Transverse colon (tissue), 4 donors: Measurements from ENCODE around the gene POLR1D. TPM values are rescaled to one million over a fixed set of nuclear protein-coding genes. Genes with fewer than 3 reads are reported as not detected.

Experiments used
- DNase-seq: peaks from one replicate; pipeline ENCODE4 v3.0.0-alpha.2; 2019
- H3K27ac ChIP-seq, 4 donors: fragments of 200-600 bp; sonication (generic); 2 replicates each; pipeline ENCODE4 v1.5.1; 2016 to 2018; ENCODE audit warnings: inconsistent platforms in 4 of 4
- H3K27me3 ChIP-seq: fragments of 200-600 bp; sonication (generic); 2 replicates; pipeline ENCODE4 v1.5.1; 2017; ENCODE audit warnings: inconsistent platforms
- H3K36me3 ChIP-seq, 4 donors: fragments of 200-600 bp; sonication (generic); 2 replicates each; pipeline ENCODE4 v1.5.1; 2017 to 2019; ENCODE audit warnings: inconsistent platforms in 4 of 4
- H3K4me1 ChIP-seq, 4 donors: fragments of 200-600 bp; sonication (generic); 2 replicates each; pipeline ENCODE4 v1.5.1; 2017 to 2020; ENCODE audit warnings: inconsistent platforms in 4 of 4
- H3K4me3 ChIP-seq, 4 donors: fragments of 200-600 bp; sonication (generic); 1 replicate in 1 of 4; 2 replicates in 3 of 4; pipeline versions ENCODE4 v1.5.1 to v1.6.1; 2017 to 2019; ENCODE audit warnings: inconsistent platforms in 4 of 4
- H3K9me3 ChIP-seq, 2 donors: fragments of 200-600 bp; sonication (generic); 2 replicates each; pipeline ENCODE4 v1.5.1; 2017 to 2019; ENCODE audit warnings: inconsistent platforms in 2 of 2
- EP300 ChIP-seq: sonication (generic); formaldehyde crosslinking; IDR thresholded peaks from one replicate; pipeline ENCODE4 v1.6.1; 2017; ENCODE audit warnings: antibody characterized with exemption, low read depth
- POLR2A ChIP-seq: fragments of 450-650 bp; IDR thresholded peaks from one replicate; pipeline ENCODE4 v1.6.1; 2016; ENCODE audit warnings: antibody characterized with exemption, mild to moderate bottlenecking, moderate library complexity
- POLR2AphosphoS5 ChIP-seq, 3 donors: sonication (generic); formaldehyde crosslinking; IDR thresholded peaks; one replicate each; pipeline ENCODE4 v1.6.1; 2016; ENCODE audit warnings: antibody characterized with exemption in 3 of 3
- WGBS, 2 donors: methylation state at CpG; one replicate each; pipeline ENCODE4 v1.1.5; 2018; ENCODE audit warnings: low coverage in 1 of 2; 5-methylcytosine and 5-hydroxymethylcytosine counted together
- in situ Hi-C, 4 donors: fragments of 200-750 bp; cut with MboI; loops; one replicate each; pipeline versions ENCODE4 v1.15.0 to v1.15.1; 2017; ENCODE audit warnings: low sequenced_read_pairs in 3 of 4, low pct_ligation_motif_present in 1 of 4, low pct_unique_long_range_greater_than_20kb in 1 of 4
- intact Hi-C: fragments of 100-400 bp; cut with DNase I; formaldehyde crosslinking; loops from one replicate; pipeline ENCODE4 v1.15.1; 2023; ENCODE audit warnings: low total_unique reads
- total RNA-seq, 4 donors: library from RNA; depleted of rRNA; stranded (reverse); fragments of >200 nt; gene quantifications; one replicate each; pipeline ENCODE4 v1.1.0, GENCODE V29; 2016
- TF ChIP-seq, protein P1 (sequence below), 5 experiments: fragments of 200-600 bp in 3 of 5; fragments of 450-650 bp in 2 of 5; sonication (generic) in 3 of 5; IDR thresholded peaks; 1 replicate in 2 of 5; 2 replicates in 3 of 5; pipeline ENCODE4 v1.5.1; 2016 to 2017; ENCODE audit warnings: antibody characterized with exemption in 5 of 5, inconsistent platforms in 3 of 5, mild to moderate bottlenecking in 2 of 5, moderate library complexity in 1 of 5

POLR1D gene
- total RNA-seq, 4 donors from 2014 or later: 45.6 to 120 (median 90.4) TPM

DNA sequence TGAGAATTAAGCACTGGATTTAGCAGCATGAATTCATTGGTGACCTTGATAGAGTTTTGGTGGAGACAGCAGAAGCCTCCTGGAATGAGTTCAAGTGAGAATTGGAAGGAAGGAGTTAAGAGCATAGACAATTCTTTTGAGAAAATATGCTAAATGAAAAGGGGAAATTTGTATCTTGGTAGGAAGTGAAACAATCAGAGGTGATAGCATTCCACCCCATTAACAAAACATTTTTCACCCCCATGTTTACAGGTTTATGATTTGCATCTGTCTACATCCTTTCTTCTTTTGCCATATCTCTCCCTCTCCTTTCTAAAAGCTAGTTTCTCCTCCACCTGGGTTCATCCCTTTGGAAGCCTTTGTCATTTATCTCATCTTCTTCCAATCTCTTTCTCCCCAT is 28.8 kb upstream of the POLR1D start:
- Histone ChIP-seq H3K36me3 (no peaks in the 10 kb centered on the region), H3K9me3 (no peaks in the 10 kb centered on the region), H3K27ac (no peak overlapping the region), H3K4me3 (no peak overlapping the region), H3K27me3 (no peaks in the 10 kb centered on the region), H3K4me1 (peaks cover 0 to 20% (median 2%) of the 10 kb centered on the region in 4 donors)
- intact Hi-C loops: no loop called here
- TF ChIP-seq, protein P1, sequence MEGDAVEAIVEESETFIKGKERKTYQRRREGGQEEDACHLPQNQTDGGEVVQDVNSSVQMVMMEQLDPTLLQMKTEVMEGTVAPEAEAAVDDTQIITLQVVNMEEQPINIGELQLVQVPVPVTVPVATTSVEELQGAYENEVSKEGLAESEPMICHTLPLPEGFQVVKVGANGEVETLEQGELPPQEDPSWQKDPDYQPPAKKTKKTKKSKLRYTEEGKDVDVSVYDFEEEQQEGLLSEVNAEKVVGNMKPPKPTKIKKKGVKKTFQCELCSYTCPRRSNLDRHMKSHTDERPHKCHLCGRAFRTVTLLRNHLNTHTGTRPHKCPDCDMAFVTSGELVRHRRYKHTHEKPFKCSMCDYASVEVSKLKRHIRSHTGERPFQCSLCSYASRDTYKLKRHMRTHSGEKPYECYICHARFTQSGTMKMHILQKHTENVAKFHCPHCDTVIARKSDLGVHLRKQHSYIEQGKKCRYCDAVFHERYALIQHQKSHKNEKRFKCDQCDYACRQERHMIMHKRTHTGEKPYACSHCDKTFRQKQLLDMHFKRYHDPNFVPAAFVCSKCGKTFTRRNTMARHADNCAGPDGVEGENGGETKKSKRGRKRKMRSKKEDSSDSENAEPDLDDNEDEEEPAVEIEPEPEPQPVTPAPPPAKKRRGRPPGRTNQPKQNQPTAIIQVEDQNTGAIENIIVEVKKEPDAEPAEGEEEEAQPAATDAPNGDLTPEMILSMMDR (IDR thresholded peaks at IDR 0.05): no peak
- TF ChIP-seq POLR2A: no peak
- TF ChIP-seq EP300: no peak
- no peak for TF ChIP-seq POLR2AphosphoS5 (IDR thresholded peaks at IDR 0.05)
- in situ Hi-C loops: no loop called here
- no peak for DNase-seq

DNA sequence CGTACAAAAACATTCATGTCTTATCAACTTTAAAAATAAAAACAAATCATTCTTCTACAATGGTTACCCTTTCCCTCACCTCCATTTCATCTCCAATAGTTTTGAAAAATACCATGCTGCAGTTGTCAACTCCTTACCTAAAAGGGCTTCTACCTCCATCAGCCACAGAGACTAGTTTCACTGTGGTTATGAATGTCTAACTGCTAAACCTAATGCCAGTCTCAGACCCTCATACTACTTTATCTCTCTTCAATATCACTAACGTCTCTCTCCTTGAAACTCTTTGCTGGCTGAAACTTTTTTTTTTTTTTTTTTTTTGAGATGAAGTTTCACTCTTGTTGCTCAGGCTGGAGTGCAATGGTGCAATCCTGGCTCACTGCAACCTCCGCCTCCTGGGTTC is 28.4 kb upstream of the POLR1D start:
- in situ Hi-C loops: no loop called here
- WGBS, 2 donors: 77 to 85% methylated on average over 2 to 3 of the region's 3 CpGs
- intact Hi-C loops: no loop called here

DNA sequence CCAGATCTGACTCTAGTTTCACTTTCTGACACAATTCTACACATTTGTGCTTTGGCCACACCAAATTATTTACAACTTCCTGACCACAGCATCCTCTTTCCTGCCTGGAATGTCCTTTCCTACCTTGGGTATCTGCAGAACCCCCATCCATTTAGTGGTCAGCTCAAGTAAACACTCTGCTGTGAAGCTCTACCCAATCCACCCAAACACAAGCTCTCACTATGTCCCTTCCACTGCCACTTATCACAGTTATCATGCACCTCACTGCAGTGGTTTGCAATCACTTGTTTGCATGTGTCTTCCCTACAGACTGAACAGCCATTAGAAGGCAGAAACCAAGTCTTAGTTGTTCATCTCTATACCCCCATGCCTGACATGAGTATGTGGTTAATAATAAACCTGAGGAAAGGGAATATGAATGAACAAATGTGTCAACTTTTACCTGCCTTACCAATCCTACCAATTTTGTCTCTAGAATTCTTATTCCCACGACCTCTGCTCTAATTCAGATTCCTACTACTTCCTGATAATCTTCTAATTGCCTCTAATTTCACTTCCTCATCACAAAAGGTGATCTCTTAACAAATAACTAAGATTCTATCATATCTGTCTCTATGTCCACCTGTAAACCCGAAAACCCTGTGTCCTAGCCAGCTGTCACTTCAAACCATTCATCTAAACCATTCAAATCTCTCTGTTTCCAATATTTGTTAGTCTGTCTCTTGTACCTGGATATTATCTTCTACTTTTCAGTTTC is 26.5 kb upstream of the POLR1D start:
- 57 to 80% methylated on average over 2 of the region's 2 CpGs for WGBS, 2 donors
- in situ Hi-C loops: no loop called here

More for the DNA sequence above, 28.4 kb upstream of the POLR1D start:
- no peak for TF ChIP-seq POLR2AphosphoS5 (IDR thresholded peaks at IDR 0.05)
- TF ChIP-seq POLR2A: no peak
- TF ChIP-seq, protein P1 (IDR thresholded peaks at IDR 0.05): no peak
- TF ChIP-seq EP300: no peak
- Histone ChIP-seq H3K27ac (no peak overlapping the region), H3K4me1 (peaks cover 0 to 20% (median 2%) of the 10 kb centered on the region in 4 donors), H3K4me3 (no peak overlapping the region), H3K27me3 (no peaks in the 10 kb centered on the region), H3K9me3 (no peaks in the 10 kb centered on the region), H3K36me3 (no peaks in the 10 kb centered on the region)
- no peak for DNase-seq

DNA sequence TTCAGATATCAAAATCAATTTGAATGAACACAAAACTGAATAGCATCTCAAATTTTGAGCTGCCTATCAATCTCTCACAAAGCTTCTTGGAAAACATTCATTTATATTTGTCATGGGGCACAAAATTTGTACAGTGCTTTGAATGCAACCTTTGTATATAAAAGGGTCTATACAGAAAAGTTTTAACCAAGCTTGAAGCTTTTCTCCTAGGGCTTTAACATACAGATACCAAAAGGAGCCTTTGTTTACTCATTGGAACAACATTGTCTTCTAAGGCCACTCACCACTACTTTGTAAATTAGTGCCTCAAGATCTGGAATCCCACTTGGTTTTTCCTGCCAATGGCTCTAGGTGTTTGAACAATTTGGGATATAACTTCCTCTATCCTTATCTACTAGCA is 22.6 kb upstream of the POLR1D start:
- H3K4me3 ChIP-seq: no peak overlapping the region
- DNase-seq: no peak
- no peak overlapping the region for H3K27ac ChIP-seq
- intact Hi-C loops (no loop called here), in situ Hi-C loops (no loop called here)
- H3K27me3 ChIP-seq: no peaks in the 10 kb centered on the region
- no peak for TF ChIP-seq POLR2A
- TF ChIP-seq, protein P1 (IDR thresholded peaks at IDR 0.05): no peak
- no peak for TF ChIP-seq POLR2AphosphoS5 (IDR thresholded peaks at IDR 0.05)
- no peak for TF ChIP-seq EP300
- no peaks in the 10 kb centered on the region for H3K36me3 ChIP-seq
- H3K9me3 ChIP-seq: no peaks in the 10 kb centered on the region
- peaks cover 0 to 35% (median 2%) of the 10 kb centered on the region in 4 donors for H3K4me1 ChIP-seq

More for the DNA sequence above, 26.5 kb upstream of the POLR1D start:
- H3K27me3 ChIP-seq: no peaks in the 10 kb centered on the region
- H3K4me1 ChIP-seq: peaks cover 0 to 34% (median 2%) of the 10 kb centered on the region in 4 donors
- intact Hi-C loops: no loop called here
- H3K27ac ChIP-seq: no peak overlapping the region
- no peak for DNase-seq
- TF ChIP-seq, protein P1 (IDR thresholded peaks at IDR 0.05): no peak
- TF ChIP-seq EP300: no peak
- no peak for TF ChIP-seq POLR2A
- no peak for TF ChIP-seq POLR2AphosphoS5 (IDR thresholded peaks at IDR 0.05)
- H3K4me3 ChIP-seq: no peak overlapping the region
- H3K36me3 ChIP-seq: no peaks in the 10 kb centered on the region
- no peaks in the 10 kb centered on the region for H3K9me3 ChIP-seq
